Kidney (tissue), 14 donors: Measurements from ENCODE around the gene ZNF280D. TPM values are rescaled to one million over a fixed set of nuclear protein-coding genes. Genes with fewer than 3 reads are reported as not detected.

Experiments used
- DNase-seq, 5 donors: peaks; one replicate each; pipeline ENCODE4 v3.0.0-alpha.2; 2013 to 2020
- FAIRE-seq: peaks from 2 replicates; lab custom pipeline; 2012; peaks lifted over from hg19 to GRCh38; lab: Jason Lieb, UNC
- H3K27ac ChIP-seq, 2 donors: one replicate each; pipeline ENCODE4 v1.7.0; 2013; ENCODE audit warnings: low read depth in 2 of 2, low read length in 2 of 2, inconsistent platforms in 1 of 2
- H3K27me3 ChIP-seq: one replicate; pipeline ENCODE4 v1.7.1; 2013; ENCODE audit warnings: low read length, inconsistent platforms; ENCODE audit not compliant: control insufficient read depth, insufficient read depth
- H3K36me3 ChIP-seq, 3 donors: one replicate each; pipeline versions ENCODE4 v1.7.0 to v1.7.1; 2013; ENCODE audit warnings: low read length in 3 of 3, control low read depth in 1 of 3, inconsistent platforms in 1 of 3; ENCODE audit not compliant: insufficient read depth in 3 of 3, control insufficient read depth in 2 of 3
- H3K4me1 ChIP-seq, 3 donors: one replicate each; pipeline versions ENCODE4 v1.7.0 to v1.7.1; 2013; ENCODE audit warnings: low read length in 3 of 3, inconsistent platforms in 1 of 3, low read depth in 1 of 3; ENCODE audit not compliant: control insufficient read depth in 2 of 3, insufficient read depth in 2 of 3
- H3K4me3 ChIP-seq, 3 donors: one replicate each; pipeline versions ENCODE4 v1.7.0 to v1.8.1; 2013; ENCODE audit warnings: low read length in 3 of 3, control low read depth in 1 of 3, inconsistent platforms in 1 of 3
- H3K9ac ChIP-seq, 3 donors: one replicate each; pipeline versions ENCODE4 v1.7.0 to v1.7.1; 2013; ENCODE audit warnings: low read length in 3 of 3, control low read depth in 1 of 3, inconsistent platforms in 1 of 3
- H3K9me3 ChIP-seq, 3 donors: one replicate each; pipeline versions ENCODE4 v1.7.0 to v1.7.1; 2013; ENCODE audit warnings: low read length in 3 of 3, control low read depth in 1 of 3, inconsistent platforms in 1 of 3; ENCODE audit not compliant: control insufficient read depth in 2 of 3, insufficient read depth in 1 of 3
- intact Hi-C: fragments of 100-400 bp; cut with DNase I; formaldehyde crosslinking; loops from one replicate; pipeline ENCODE4 v1.11.1; 2022
- polyA plus RNA-seq: library from polyadenylated mRNA; stranded (reverse); fragments of 350-450 nt; fragmentation: Illumina TruSeq; extraction: RNeasy Lipid Tissue Mini Kit (QIAGEN cat#74804); gene quantifications from one replicate; pipeline ENCODE4 v1.2.3, GENCODE V29; 2014; ENCODE audit warnings: low read depth, low replicate concordance; ENCODE audit not compliant: insufficient read depth
- total RNA-seq: library from RNA; stranded (reverse); fragmentation: NEBNext Ultra II Directional; extraction: Animal tissue kit (Norgen Biotek cat#: 25700); gene quantifications from one replicate; pipeline ENCODE4 v1.2.1, GENCODE V29; 2021
- TF ChIP-seq, protein P1 (sequence below): IDR thresholded peaks from 3 replicates; pipeline ENCODE4 v1.5.1; 2012; ENCODE audit warnings: mild to moderate bottlenecking, moderate library complexity, borderline replicate concordance; ENCODE audit not compliant: insufficient read depth; ENCODE audit errors: extremely low read depth
- donor health status: control.
- donor health status: control.
- donor health status: control.
- donor health status: control.
- donor health status: control.
- donor health status: DM: yes; HTN: yes; CAD: no.
- donor health status: Normal renal cell carcinoma (clear cell type).

Gene ZNF280D
- total and polyA plus RNA-seq, 2 donors from 2014 or later: 13.7 to 50.0 TPM

DNA sequence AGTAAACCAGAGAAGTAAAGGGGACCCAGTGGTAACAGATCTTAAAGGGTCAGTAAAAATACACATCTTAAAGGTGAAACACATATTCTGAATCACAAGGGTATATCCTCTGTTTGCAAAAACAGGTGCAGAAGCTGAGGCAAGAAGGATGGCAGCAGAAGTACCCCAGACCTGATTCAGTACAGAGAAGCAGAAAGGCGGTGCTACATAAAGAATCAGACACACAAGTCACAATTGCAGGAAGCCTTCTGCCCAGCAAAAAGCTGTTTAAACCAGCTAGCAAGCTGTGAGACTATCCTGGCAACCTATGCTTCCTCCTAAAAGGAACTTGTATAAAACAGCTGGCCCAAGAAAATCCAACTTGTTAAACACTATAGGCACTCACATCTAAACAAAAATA, 49.4 kb downstream of the ZNF280D start:
- no peak overlapping the region for H3K9ac ChIP-seq
- DNase-seq: no peak
- no peak for FAIRE-seq

DNA sequence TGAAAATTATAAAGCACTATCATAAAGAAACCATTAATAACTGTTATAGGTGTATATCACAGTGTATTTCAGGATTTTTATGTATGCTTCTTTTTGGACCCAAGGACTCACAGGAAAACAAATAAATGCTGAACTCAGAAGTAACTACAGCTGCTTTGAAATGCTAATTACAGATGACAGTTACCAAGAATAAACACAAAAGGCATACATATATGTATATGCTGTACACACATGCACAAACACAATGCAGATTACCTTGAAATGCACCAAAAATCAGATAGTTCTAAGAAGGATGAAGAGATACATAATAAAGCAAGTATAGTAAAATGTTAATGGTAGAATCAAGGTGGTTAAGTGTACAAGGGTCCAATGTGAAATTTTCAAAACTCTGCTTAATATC, 52.2 kb downstream of the ZNF280D start:
- H3K27me3 ChIP-seq: no peaks in the 10 kb centered on the region
- peaks cover 0 to 6% (median 0%) of the 10 kb centered on the region in 3 donors for H3K36me3 ChIP-seq
- H3K9me3 ChIP-seq: no peaks in the 10 kb centered on the region
- intact Hi-C loops: no loop called here
- no peak overlapping the region for H3K4me3 ChIP-seq
- no peak overlapping the region for H3K27ac ChIP-seq
- DNase-seq (no peak), FAIRE-seq (no peak)
- no peaks in the 10 kb centered on the region for H3K4me1 ChIP-seq
- no peak overlapping the region for H3K9ac ChIP-seq
- TF ChIP-seq, protein P1, sequence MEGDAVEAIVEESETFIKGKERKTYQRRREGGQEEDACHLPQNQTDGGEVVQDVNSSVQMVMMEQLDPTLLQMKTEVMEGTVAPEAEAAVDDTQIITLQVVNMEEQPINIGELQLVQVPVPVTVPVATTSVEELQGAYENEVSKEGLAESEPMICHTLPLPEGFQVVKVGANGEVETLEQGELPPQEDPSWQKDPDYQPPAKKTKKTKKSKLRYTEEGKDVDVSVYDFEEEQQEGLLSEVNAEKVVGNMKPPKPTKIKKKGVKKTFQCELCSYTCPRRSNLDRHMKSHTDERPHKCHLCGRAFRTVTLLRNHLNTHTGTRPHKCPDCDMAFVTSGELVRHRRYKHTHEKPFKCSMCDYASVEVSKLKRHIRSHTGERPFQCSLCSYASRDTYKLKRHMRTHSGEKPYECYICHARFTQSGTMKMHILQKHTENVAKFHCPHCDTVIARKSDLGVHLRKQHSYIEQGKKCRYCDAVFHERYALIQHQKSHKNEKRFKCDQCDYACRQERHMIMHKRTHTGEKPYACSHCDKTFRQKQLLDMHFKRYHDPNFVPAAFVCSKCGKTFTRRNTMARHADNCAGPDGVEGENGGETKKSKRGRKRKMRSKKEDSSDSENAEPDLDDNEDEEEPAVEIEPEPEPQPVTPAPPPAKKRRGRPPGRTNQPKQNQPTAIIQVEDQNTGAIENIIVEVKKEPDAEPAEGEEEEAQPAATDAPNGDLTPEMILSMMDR: no peak

More for the DNA sequence above, 49.4 kb downstream of the ZNF280D start:
- Histone ChIP-seq H3K4me1 (no peaks in the 10 kb centered on the region), H3K36me3 (no peaks in the 10 kb centered on the region), H3K27me3 (no peaks in the 10 kb centered on the region), H3K9me3 (no peaks in the 10 kb centered on the region), H3K27ac (no peak overlapping the region), H3K4me3 (no peak overlapping the region)
- TF ChIP-seq, protein P1: no peak
- intact Hi-C loops: no loop called here

DNA sequence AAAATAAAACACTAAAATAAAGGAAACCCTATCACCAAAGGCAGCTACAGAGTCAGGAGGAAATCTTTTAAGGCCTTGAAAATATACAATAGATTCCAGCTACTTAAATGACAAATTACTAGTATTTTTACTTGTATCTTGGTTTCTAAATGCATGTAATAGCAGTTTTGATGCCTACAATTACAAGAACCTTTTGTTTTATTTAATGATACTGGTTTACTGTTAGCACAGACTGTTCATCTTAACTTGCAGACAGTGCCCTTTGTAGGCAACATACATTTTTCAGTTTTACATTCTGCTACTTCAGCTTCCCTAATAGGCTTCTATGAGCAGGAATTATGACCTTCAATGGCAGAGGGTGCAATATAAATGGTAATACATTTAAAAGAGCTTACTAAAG, 54.1 kb downstream of the ZNF280D start:
- DNase-seq (no peak), FAIRE-seq (no peak)
- intact Hi-C loops: no loop called here
- no peaks in the 10 kb centered on the region for H3K9me3 ChIP-seq
- TF ChIP-seq, protein P1: no peak
- H3K36me3 ChIP-seq: peaks cover 0 to 6% (median 5%) of the 10 kb centered on the region in 3 donors
- H3K27ac ChIP-seq: no peak overlapping the region
- H3K4me1 ChIP-seq: no peaks in the 10 kb centered on the region
- no peak overlapping the region for H3K4me3 ChIP-seq
- H3K9ac ChIP-seq: no peak overlapping the region
- H3K27me3 ChIP-seq: no peaks in the 10 kb centered on the region

DNA sequence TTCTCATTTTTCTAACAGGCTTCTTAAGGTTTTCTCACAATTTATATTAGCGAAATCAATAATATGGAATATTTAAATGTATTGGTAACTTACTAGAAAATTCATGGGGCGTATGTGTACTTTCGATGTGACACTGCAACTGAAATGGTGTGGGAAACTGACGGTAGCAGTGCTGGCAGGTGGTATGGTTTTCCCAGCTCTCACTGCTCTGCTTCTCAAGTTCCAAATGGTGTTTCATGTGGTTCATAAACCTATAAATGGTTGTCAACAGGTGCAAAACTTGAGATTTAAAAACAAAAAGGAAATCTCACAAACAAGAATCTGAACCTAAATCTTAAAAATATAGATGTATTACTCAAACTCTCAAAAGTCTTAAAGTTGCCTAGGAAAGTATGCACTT, 54.7 kb downstream of the ZNF280D start:
- H3K4me3 ChIP-seq: no peak overlapping the region
- intact Hi-C loops: no loop called here
- no peak for FAIRE-seq

More for the DNA sequence above, 54.7 kb downstream of the ZNF280D start:
- H3K27ac ChIP-seq: no peak overlapping the region
- H3K4me1 ChIP-seq: no peaks in the 10 kb centered on the region
- DNase-seq: no peak
- TF ChIP-seq, protein P1: no peak
- H3K36me3 ChIP-seq: peaks cover 0 to 6% (median 5%) of the 10 kb centered on the region in 3 donors
- no peaks in the 10 kb centered on the region for H3K9me3 ChIP-seq
- no peak overlapping the region for H3K9ac ChIP-seq
- H3K27me3 ChIP-seq: no peaks in the 10 kb centered on the region
